WTC11 (cell line): Measurements from ENCODE around the gene MIF.
"Not testable (repeated sequence)": the region's sequence is repeated elsewhere in the genome, so short reads cannot be mapped to it uniquely, and the experiment has no call there.

Source experiments
- CBFB ChIP-seq: sonication (generic); formaldehyde crosslinking; IDR thresholded peaks from 2 replicates; pipeline ENCODE4 v1.8.1; 2022; ENCODE audit warnings: mild to moderate bottlenecking, low read depth, missing genetic modification reagents
- SP1 ChIP-seq: sonication (generic); formaldehyde crosslinking; conservative IDR thresholded peaks from 2 replicates; pipeline ENCODE4 v1.8.1; 2022; ENCODE audit warnings: missing genetic modification reagents
- TF ChIP-seq, protein P1 (sequence below): fragments of 200-600 bp; IDR thresholded peaks from 2 replicates; pipeline ENCODE4 v1.8.0; 2022; ENCODE audit warnings: antibody characterized with exemption

DNA sequence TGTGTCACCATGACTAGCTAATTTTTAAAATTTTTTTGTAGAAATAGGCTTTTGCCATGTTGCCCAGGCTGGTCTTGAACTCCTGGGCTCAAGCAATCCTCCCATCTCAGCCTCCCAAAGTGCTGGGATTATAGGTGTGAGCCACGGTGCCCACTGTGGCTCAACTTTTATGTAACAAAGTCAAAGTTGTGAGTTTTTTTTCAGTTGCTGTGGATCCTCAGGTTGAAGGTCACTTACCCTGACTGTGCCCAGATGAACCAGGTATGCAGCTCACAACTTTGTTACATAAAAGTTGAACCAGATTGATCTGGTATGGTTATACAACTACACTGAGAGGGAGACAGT lies 26.1 kb downstream of the MIF start:
- TF ChIP-seq CBFB, SP1 (CRISPR knock-in tag): not testable (repeated sequence)
- TF ChIP-seq, protein P1, sequence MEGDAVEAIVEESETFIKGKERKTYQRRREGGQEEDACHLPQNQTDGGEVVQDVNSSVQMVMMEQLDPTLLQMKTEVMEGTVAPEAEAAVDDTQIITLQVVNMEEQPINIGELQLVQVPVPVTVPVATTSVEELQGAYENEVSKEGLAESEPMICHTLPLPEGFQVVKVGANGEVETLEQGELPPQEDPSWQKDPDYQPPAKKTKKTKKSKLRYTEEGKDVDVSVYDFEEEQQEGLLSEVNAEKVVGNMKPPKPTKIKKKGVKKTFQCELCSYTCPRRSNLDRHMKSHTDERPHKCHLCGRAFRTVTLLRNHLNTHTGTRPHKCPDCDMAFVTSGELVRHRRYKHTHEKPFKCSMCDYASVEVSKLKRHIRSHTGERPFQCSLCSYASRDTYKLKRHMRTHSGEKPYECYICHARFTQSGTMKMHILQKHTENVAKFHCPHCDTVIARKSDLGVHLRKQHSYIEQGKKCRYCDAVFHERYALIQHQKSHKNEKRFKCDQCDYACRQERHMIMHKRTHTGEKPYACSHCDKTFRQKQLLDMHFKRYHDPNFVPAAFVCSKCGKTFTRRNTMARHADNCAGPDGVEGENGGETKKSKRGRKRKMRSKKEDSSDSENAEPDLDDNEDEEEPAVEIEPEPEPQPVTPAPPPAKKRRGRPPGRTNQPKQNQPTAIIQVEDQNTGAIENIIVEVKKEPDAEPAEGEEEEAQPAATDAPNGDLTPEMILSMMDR = not testable (repeated sequence)
